Endothelial cell of hepatic sinusoid (primary cell): ENCODE measurements around the gene ACOT7.

Experiments
- in situ Hi-C: cut with HindIII; loops from 2 replicates; pipeline ENCODE4 v1.10.0; 2017; ENCODE audit warnings: low sequenced_read_pairs

The ACOT7 gene

DNA sequence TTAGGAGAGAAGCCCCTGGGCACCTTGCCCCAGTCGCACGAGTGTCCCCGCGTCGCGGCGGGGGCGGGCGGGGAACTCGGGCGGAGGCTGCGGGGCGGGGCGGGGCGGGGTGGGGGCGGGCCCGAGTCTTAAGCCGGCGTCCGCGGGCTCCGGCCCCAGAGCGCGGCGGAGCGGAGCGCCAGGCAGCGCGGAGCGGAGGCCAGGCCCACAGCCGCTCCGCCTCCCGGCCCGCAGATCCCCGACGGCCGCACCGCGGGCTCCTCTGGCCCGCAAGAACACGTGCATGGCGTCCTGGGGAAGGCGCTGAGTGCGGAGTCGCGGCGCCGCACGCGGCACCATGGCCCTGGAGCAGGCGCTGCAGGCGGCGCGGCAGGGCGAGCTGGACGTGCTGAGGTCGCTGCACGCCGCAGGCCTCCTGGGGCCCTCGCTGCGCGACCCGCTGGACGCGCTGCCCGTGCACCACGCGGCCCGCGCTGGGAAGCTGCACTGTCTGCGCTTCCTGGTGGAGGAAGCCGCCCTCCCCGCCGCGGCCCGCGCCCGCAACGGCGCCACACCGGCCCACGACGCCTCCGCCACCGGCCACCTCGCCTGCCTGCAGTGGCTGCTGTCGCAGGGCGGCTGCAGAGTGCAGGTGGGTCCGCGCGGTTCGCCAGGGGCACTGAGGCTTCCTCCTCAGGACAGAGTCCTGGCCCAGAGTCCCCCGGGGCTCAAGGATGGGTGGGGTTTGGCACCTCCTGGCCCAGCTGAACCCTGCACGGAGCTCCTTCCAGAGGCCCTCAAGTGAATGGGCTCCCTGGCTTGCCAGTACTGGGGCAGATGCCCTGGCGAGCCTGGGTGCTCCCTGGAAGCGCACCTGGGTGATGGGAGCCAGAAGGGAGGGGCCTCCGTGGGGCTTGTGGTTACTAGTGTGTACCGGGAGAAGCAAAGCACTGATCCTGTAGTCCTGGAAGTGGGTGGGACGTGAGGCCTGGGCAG, 31.3 kb upstream of the ACOT7 start, which contains the start of gene ESPN:
TSS of gene ESPN (plus strand) at position 158 of the 975 bp plus-strand sequence. CDS start at position 338, 180 bp downstream.
- in situ Hi-C loops, result no loop called here

DNA sequence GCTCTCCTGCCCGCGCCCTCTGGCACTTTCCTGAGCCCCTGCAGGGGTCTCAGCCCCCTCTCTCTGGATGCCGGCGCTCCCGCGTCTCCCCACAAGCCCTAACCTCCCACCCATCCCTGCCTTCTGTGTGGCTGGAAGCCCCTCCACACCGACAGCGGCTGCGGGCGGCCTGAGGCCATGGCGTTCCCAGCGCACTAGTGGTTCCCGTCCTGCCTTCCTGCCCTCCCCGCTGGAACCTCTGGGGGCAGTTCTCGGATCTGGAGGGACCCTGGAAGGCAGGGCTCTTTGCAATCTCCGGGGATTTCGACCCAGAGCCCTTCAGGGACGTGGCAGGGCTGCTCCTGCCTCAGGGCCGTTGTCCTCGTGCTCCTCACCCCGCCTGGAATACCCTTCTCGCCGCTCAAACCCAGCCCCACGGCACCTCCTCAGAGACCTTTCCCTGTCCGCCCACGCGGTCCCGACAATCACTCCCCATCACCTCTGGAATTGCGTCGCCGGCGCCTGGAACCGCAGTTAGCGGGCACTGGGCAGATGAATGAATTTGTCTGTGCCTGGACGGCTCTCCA, 30.5 kb upstream of the ACOT7 start:
- in situ Hi-C loops, result no loop called here

DNA sequence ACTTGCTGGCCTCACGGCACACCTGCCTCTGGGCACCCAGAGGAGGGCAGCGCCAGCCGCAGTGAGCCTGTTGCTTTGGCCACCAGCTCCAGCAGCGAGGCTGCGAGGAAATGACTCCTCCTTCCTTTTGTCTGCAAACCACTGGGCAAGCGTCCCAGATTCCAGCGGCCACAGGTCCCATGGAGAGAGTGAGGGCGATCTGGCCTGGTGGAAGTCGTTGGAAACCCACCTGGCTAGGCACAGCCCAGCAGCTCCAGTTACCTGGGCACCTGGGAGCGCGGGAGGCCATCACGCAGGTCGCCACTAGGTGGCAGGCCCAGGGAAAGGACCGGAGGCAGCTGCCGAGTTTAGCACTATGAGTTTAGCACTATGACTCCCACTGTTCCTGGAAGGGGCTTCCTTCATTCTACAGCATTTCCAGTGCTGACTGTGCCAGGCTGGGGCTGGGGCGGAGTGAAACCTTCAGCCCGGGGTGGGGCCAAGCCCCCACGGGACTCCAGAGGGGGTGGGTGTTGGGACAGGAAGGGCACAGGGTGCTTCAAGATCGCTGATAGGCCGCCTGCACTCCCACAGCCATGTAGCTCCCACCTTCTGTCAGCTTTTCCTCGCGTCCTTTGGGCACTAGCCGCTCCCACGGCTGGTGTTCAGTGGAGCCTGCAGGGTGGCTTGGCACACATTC, 29.9 kb upstream of the ACOT7 start:
- in situ Hi-C loops, result no loop called here

DNA sequence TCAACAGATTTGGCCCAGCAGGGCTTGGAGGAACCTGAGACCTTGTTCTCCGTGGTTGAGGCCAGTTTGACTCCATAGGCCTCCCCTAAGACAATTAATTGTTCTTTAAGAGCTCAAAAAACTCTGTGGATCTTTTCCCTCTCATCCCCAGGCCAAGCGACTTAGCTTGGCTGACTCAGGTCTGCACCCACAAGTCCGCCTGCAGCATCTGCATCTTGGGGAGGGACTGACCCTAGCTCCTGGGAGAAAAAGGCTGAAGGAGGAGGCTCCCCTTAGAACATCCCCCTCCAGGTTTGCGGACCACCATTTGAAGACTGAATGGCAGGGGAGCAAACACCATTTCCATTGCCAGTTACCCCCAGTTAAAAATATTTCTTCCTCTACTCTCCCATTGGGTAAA, 27.7 kb upstream of the ACOT7 start:
- in situ Hi-C loops, result no loop called here

DNA sequence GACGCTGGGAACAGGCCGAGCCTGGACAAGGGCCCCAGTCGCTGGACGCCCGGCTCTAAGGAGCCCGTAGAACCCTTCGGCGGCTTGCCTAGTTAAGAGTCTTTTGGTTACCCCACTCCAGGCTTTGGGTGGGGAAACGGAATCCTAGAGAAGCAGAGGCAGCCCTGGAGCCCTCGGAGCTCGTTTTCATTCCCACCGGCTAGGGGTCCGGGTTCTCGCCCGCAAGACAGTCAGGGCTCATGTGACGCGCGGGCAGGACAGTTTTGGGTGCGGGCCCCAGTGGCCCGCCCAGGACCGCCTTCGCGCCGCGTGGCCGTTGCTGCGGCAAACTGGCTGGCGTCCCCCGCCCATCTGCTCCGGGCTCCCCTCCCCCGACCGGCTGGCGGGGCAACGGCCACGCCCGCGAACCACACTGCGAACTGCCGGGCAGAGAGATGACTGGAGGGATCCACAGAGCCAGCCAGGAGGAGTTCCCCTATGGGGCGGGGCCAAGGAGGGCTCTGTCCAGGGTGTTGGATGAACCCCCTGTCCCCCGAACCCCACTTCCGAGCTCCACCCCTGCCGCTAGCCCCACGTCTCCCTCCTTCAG, 27.0 kb upstream of the ACOT7 start:
- in situ Hi-C loops, result no loop called here

DNA sequence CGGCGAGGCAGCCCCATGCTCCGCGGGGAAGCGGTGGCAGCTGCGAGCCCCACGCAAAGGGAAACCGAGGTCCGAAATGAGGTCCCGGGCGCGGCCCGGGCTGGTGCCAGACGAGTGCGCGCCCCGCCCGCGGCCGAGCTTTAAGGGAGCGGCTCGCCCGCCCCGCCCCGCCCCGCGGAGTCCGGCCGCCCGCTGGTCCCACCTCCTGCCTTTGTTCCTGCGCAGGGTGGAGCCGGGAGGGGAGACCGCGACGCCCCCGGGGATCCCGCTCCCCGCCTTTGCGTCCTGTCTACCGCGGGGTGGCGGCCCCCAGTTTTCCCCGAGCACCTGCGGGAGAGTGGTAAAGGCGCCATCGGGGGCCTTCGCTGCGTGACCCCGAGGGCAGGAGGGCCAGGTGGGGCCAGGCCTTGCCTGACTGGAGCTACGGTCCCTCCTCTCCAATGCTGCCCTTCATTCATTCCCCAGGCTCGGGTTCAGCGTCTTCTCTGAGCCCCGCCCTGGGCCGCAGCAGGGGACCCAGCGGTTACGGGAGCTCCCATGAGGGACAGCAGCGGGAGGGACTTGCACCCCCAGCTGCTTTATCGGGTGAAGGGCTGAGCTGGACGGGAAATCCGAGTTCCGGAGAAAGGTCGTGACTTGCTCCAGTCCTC, 26.4 kb upstream of the ACOT7 start, which contains the start of gene HES2:
TSS of gene HES2 (minus strand) at position 116 of the 650 bp plus-strand sequence. CDS start at position 17, 99 bp downstream.
- in situ Hi-C loops, result no loop called here

DNA sequence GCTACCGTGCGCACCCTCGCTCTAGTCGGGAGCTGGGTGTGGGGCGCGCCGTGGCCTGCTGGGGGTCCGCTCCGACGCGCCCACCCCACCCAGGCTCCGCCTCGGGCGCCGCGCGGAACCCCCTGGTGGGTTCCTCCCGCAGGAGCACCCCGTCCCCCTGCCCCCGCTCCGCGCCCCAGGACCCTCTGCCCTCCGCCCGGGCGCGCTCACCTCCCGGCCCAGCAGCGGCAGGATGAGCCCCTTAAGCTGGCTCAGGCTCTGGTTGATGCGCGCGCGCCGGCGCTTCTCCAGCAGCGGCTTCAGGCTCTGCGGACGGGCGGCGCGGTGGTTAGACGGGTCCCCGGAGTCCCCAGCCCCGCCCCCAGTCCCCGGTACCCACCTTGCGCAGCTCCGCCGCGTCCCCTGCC, 25.8 kb upstream of the ACOT7 start:
- in situ Hi-C loops, result no loop called here

DNA sequence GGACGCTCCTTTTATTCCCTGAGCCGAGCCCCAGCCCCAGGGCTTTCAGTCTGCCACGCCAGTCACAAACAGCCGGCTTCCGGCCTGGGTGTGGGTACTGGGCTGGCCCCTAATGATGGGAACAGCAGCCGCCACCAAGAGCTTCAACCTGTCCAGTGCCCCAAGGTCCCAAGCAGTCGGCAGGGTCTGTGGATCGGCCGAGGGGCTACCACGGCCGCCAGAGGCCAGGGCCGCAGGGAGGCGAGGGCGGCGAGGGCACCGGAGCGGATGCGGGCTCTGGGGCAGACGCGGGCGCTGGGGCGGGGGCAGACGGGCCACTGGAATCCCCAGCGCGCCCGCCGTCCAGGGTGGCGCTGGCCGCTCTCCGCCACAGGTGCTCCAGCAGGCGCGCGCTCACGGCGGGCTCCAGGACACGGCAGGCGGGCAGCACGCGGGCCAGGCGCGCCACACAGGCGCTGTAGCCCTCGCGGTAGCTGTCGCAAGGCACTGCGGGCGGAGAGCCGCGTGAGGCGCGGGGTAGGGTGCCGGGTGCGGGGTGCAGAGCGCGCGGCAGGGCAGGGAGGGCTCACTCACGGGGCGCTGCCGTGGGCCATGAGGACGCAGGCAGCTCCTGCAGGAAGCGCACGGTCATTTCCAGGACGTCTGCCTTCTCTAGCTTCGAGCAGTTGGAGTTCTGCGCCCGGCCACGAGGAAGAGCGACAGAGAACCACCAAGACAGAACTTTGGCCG, 25.3 kb upstream of the ACOT7 start:
- in situ Hi-C loops, result no loop called here

DNA sequence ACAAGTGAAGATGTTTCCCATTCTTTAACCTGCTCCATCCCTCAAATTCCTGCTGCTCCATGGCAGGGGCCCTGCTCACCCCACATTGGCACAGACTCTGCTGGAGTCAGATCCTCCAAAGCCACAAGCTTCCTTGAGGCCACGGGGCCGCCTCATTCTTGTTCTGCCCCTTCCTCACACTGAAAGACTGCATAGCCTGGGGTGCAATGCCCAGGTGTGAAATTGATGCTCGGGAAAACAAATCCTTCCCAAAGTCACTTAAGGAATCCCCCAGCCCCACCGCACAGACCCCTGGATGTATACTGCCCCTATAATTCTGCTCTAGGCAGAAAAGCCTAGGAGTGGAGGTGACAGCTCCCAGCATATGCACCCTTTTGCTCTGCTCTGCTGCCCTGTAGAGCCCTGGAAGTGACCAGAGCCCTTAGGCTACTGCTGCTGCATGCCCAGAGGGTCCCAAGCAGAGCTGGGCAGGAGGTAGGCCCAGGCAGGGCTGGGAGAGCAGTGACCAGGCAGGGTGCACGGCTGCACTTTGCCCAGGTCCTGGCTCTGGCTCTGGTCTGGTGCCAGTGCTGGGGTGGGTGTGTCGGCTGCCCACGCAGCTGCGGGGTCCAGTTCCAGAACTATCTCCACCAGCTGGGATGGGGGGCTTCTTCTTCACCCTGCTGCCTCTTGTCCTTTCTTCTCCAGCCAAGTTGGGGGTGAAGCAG, 24.5 kb upstream of the ACOT7 start:
- in situ Hi-C loops, result no loop called here

DNA sequence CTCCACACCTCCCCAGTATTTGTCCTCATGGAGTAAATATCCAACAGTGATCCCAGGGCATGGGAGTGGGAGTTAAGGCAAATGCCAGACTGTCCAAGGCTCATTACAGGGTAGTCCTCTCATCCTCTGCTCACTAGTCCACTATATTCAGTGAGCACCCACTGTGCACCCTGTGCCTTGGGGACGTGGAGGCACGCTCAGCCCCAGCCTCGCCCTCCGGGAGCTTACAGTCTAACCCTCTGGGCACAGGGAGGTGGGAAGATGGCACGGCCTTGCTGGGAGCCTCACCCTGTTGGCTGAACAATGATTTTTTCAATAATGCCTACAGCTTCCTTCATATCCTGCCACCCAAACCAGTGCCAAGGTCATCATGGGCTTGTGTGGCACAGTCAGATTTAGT, 23.3 kb upstream of the ACOT7 start:
- in situ Hi-C loops, result no loop called here

DNA sequence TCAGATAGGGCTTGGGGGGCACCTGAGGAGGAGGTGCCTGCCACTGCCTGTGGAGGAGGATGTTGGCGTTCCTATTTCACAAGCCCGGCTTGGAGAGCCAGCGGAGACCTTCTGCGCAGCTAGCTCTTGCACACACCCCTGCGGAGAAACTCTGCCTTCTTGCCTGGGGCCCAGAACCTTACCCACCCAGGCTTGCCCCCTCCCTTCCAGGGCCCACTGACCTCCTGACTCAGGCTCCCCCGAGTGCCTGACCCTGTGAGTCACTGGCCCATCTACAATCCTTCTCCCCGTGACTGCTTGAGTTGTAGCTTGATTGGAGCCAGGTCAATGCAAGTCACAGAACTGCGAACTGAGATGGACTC, 22.7 kb upstream of the ACOT7 start:
- in situ Hi-C loops, result no loop called here

DNA sequence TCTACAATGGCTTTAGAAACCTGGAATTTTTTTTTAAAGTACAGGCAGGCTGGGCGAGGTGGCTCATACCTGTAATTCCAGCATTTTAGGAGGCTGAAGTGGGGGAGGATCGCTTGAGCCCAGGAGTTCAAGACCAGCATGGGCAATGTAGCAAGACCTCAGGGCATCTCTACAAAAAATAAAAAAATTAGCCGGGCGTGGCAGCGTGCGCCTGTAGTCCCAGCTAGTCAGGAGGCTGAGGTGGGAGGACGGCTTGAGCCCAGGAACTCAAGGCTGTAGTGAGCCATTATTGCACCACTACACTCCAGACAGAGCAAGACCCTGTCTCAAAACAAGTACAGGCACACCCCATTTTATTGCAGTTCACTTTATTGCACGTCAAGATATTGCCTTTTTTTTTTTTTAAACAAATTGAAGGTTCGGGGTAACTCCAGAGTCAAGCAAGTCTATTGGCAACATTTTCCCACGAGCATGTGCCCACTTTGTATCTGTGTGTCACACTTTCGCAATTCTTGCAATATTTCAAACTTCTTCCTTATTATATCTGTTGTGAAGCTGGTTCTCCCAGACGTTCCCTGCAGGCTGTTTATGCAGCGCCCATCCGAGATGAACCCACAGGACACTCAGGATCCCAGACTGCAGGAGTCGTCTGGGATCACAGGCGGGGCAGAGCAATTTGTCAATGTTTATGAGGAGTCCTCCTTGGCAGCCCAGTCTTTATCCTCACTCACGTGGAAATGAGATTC, 21.5 kb upstream of the ACOT7 start:
- in situ Hi-C loops, result loop anchor here (5.0 kb wide), 1 partner anchor 77 kb away; the partner anchor contains the start of gene PLEKHG5

DNA sequence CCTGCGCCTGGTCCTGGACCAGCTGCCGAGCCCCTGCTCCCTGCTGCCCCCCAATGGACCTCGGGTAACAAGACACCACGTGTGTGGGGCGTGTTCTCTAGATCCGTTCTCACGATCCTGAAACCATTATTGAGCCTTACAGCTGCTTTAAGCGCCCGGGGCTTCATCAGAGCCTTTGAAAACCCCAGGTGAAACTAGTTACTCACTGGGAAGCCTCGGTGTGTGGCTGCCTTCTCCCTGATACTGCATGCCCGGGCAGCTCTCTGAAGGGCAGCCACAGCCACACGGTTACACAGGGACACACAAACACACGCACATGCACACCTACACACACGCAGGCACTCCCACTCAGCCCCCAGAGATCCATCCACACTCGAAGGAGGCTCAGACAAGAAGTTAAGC, 20.9 kb upstream of the ACOT7 start:
- in situ Hi-C loops, result loop anchor here (5.0 kb wide), 1 partner anchor 78 kb away; the partner anchor contains the start of gene PLEKHG5

DNA sequence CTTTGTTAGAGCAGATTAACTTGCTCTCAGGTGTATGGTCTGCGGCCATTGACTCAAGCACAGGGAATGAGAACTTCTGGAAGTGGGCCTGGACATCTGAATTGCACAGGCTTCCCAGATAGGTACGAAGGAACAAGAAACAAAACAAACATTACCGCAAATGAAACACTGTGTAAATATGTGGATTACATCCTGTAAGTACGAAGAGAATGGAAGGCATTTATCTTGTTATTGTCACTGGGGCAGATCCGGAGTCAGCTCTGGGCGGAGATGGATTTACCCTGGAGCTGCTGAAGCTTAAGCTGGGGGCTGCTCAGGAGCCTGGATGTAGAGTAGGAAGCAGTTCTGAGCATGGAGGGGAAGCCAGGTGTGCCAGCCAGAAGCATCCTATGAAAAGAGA, 19.3 kb upstream of the ACOT7 start:
- in situ Hi-C loops, result loop anchor here (5.0 kb wide), 1 partner anchor 79 kb away; the partner anchor contains the start of gene PLEKHG5

DNA sequence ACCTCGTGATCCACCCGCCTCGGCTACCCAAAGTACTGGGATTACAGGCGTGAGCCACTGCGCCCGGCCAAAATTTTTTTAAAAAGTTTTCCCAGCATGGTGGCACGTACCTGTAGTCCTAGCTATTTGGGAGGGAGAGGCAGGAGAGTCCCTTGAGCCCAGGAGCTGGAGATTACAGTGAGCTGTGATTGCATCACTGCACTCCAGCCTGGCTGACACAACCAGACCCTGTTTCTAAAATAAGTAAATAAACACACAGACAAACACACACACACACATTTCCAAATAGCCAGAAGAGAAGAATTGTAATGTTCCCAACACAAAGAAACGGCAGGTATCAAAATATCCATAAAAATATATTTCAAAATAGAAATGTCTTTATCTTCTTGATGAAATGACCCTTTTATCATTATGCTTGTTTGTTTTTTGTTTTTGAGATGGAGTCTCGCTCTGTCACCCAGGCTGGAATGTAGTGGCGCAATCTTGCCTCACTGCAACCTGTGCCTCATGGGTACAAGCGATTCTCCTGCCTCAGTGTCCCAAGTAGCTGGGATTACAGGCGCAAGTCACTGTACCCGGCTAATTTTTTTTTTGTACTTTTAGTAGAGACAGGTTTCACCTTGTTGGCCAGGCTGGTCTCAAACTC, 16.8 kb upstream of the ACOT7 start:
- in situ Hi-C loops, result loop anchor here (5.0 kb wide), 1 partner anchor 82 kb away; the partner anchor contains the start of gene PLEKHG5

DNA sequence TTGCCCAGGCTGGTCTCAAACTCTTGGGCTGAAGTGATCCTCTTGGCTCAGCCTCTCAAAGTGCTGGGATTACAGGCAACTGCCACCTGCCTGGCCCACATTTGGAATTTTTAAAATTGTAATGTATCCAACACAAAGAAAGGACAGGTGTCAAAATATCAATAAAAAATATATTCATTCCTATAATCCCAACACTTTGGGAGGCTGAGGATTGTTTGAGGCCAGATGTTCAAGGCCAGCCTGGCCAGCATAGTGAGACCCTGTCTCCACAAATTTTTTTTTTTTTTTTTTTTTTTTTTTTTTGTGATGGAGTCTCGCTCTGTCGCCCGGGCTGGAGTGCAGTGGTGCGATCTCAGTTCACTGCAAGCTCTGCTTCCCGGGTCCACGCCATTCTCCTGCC, 16.2 kb upstream of the ACOT7 start:
- in situ Hi-C loops, result loop anchor here (5.0 kb wide), 1 partner anchor 83 kb away; the partner anchor contains the start of gene PLEKHG5

DNA sequence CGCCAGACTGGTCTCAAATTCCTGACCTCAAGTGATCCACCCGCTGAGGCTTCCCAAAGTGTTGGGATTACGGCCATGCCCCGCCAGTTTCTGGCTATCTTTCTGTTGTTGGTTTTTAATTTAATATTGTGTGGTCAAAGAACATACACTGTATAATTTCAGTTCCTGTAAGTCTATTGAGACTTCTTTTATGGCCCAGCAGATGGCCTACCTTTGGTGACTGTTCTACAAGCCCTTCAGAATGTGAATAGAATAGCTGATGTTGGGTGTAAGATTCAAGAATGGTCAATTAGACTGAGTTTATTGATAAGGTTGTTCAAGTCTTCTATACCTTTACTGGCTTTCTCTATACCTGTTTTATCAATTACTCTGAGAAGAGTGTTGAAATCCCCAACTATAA, 15.5 kb upstream of the ACOT7 start:
- in situ Hi-C loops, result no loop called here

DNA sequence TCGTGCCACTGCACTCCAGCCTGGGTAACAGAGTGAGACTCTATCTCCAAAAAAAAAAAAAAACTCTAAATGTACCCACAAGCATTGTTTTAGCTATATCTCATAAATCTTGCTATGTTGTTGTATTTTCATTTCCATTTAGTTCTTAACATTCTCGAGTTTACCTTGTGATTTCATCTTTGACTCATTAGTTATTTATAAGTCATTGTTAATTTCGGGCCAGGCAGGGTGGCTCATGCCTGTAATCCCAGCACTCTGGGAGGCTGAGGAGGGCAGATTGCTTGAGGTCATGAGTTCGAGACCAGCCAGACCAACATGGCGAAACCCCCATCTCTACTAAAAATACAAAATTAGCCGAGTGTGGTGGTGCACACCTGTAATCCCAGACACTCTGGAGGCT, 14.5 kb upstream of the ACOT7 start:
- in situ Hi-C loops, result no loop called here
